A549 (cell line): Measurements from ENCODE around the gene E2F1.

Source experiments
- ATOH8 ChIP-seq: fragments of 250-450 bp; sonication (Bioruptor Pico); IDR thresholded peaks from 2 replicates; pipeline ENCODE4 v1.5.0; 2020; ENCODE audit warnings: low read depth, mild to moderate bottlenecking, moderate library complexity
- CTCF ChIP-seq: fragments of >200 bp; sonication (Bioruptor Twin); formaldehyde crosslinking; IDR thresholded peaks from 3 replicates; pipeline ENCODE4 v1.5.1; 2016
- FOSB ChIP-seq: fragments of 250-450 bp; sonication (Bioruptor Pico); IDR thresholded peaks from 2 replicates; pipeline ENCODE4 v1.5.0; 2020; ENCODE audit warnings: mild to moderate bottlenecking, moderate library complexity
- FOXS1 ChIP-seq: fragments of 250-450 bp; sonication (Bioruptor Pico); IDR thresholded peaks from 2 replicates; pipeline ENCODE4 v1.5.0; 2020; ENCODE audit warnings: mild to moderate bottlenecking, moderate library complexity
- MAX ChIP-seq: IDR thresholded peaks from 2 replicates; pipeline ENCODE4 v1.6.1; 2012
- NFE2L2 ChIP-seq: fragments of 150-350 bp; conservative IDR thresholded peaks from 2 replicates; pipeline ENCODE4 v1.6.1; 2014; ENCODE audit warnings: low read length
- POLR2AphosphoS2 ChIP-seq: conservative IDR thresholded peaks from 2 replicates; pipeline ENCODE4 v1.6.1; 2012; ENCODE audit warnings: low read length, improper control_type of control experiment, inconsistent platforms
- SMC3 ChIP-seq: fragments of >200 bp; sonication (Bioruptor Twin); formaldehyde crosslinking; IDR thresholded peaks from 3 replicates; pipeline ENCODE4 v1.6.1; 2018; ENCODE audit warnings: inconsistent platforms
- SREBF2 ChIP-seq: fragments of 450-650 bp; IDR thresholded peaks from 2 replicates; pipeline ENCODE4 v1.6.1; 2014; ENCODE audit warnings: mild to moderate bottlenecking, moderate library complexity
- TP53 ChIP-seq: fragments of 250-450 bp; sonication (Bioruptor Pico); IDR thresholded peaks from 2 replicates; pipeline ENCODE4 v1.5.0; 2021; ENCODE audit warnings: mild to moderate bottlenecking, moderate library complexity
- USF2 ChIP-seq: fragments of 450-650 bp; IDR thresholded peaks from 2 replicates; pipeline ENCODE4 v1.6.1; 2014; ENCODE audit warnings: antibody characterized with exemption
- ZFP36 ChIP-seq: fragments of 450-650 bp; IDR thresholded peaks from 2 replicates; pipeline ENCODE4 v1.6.1; 2014; ENCODE audit warnings: borderline replicate concordance; ENCODE audit not compliant: partially characterized antibody
- ZNF302 ChIP-seq: fragments of 250-450 bp; sonication (Bioruptor Pico); IDR thresholded peaks from 2 replicates; pipeline ENCODE4 v1.9.0; 2021; ENCODE audit warnings: inconsistent platforms, mild to moderate bottlenecking, moderate library complexity

GRCh38 chr20:33733654-33734576 is 47.7 kb upstream of the E2F1 start:
- TF ChIP-seq SREBF2 (no peak), CTCF (no peak), POLR2AphosphoS2 (no peak), MAX (peak; percentile 70), FOSB (CRISPR knock-in tag) (no peak), NFE2L2 (no peak), TP53 (CRISPR knock-in tag) (no peak), ZFP36 (no peak), USF2 (no peak), FOXS1 (no peak), ATOH8 (no peak), ZNF302 (CRISPR knock-in tag) (no peak), SMC3 (peak; percentile 22; the same call in 1 of the 3 replicates)
